Stimulated activated CD4-positive, alpha-beta T cell treated with anti-CD3 and anti-CD28 coated beads, Interleukin-1b, Interleukin-23, amount 100 ng/mL, for 1 hour (primary cell): ENCODE results near the gene SCARB1.

Source experiments
- DNase-seq, 2 donors: peaks; one replicate each; pipeline ENCODE4 v3.0.0-alpha.2; 2020; ENCODE audit warnings: low read depth in 2 of 2

The SCARB1 gene

GRCh38 chr12:124862768-124863415 lies 772 bp downstream of the SCARB1 start:
- no peak for DNase-seq

GRCh38 chr12:124861898-124862676 lies 1.6 kb downstream of the SCARB1 start:
- no peak for DNase-seq

GRCh38 chr12:124861492-124861891 lies 2.2 kb downstream of the SCARB1 start:
- no peak for DNase-seq

- no peak for DNase-seq
Observed at GRCh38 chr12:124857921-124858461, 5.7 kb downstream of the SCARB1 start.

- DNase-seq = no peak
Observed at GRCh38 chr12:124856842-124857178, 6.9 kb downstream of the SCARB1 start.

GRCh38 chr12:124856132-124856841 lies 7.4 kb downstream of the SCARB1 start:
- no peak for DNase-seq

GRCh38 chr12:124855275-124855957 lies 8.2 kb downstream of the SCARB1 start:
- DNase-seq = no peak

GRCh38 chr12:124854637-124855184 lies 9.0 kb downstream of the SCARB1 start:
- DNase-seq = no peak

- no peak for DNase-seq
Observed at GRCh38 chr12:124853781-124854636, 9.7 kb downstream of the SCARB1 start.

GRCh38 chr12:124852911-124853427 lies 10.7 kb downstream of the SCARB1 start:
- DNase-seq = no peak

- DNase-seq = no peak
Observed at GRCh38 chr12:124852329-124852831, 11.3 kb downstream of the SCARB1 start.

GRCh38 chr12:124851342-124851741 lies 12.3 kb downstream of the SCARB1 start:
- DNase-seq = no peak

GRCh38 chr12:124849382-124849781 lies 14.3 kb downstream of the SCARB1 start:
- DNase-seq = no peak

GRCh38 chr12:124848621-124849380 lies 14.9 kb downstream of the SCARB1 start:
- DNase-seq = no peak

GRCh38 chr12:124847113-124848074 lies 16.3 kb downstream of the SCARB1 start:
- DNase-seq = no peak

GRCh38 chr12:124844411-124845397 lies 19.0 kb downstream of the SCARB1 start:
- DNase-seq = no peak
